GM18868 (cell line): ENCODE data around the gene ZNF276.
"Not testable (repeated sequence)": the region's sequence is repeated elsewhere in the genome, so short reads cannot be mapped to it uniquely, and the experiment has no call there.

Experiments
- ATAC-seq: cut with Tn5 transposase; IDR thresholded peaks from one replicate; pipeline ENCODE4 v1.9.1; 2021; ENCODE audit warnings: mild to moderate bottlenecking, moderate library complexity; ENCODE audit not compliant: unreplicated experiment

The ZNF276 gene

GRCh38 chr16:89733792-89734191 is 12.5 kb downstream of the ZNF276 start:
- ATAC-seq: no peak

GRCh38 chr16:89736554-89736953 is 15.2 kb downstream of the ZNF276 start:
- ATAC-seq: no peak

GRCh38 chr16:89737341-89738071 is 16.2 kb downstream of the ZNF276 start:
- ATAC-seq: no peak

GRCh38 chr16:89738072-89738377 is 16.7 kb downstream of the ZNF276 start:
- ATAC-seq: no peak

- no peak for ATAC-seq
Observed at GRCh38 chr16:89738538-89739317, 17.4 kb downstream of the ZNF276 start.

- no peak for ATAC-seq
Observed at GRCh38 chr16:89739383-89739782, 18.0 kb downstream of the ZNF276 start.

- ATAC-seq: no peak
Observed at GRCh38 chr16:89741342-89742014, 20.1 kb downstream of the ZNF276 start.

GRCh38 chr16:89742948-89743347 is 21.6 kb downstream of the ZNF276 start:
- no peak for ATAC-seq

- ATAC-seq: no peak
Observed at GRCh38 chr16:89744813-89745212, 23.5 kb downstream of the ZNF276 start.

GRCh38 chr16:89746043-89746442 is 24.7 kb downstream of the ZNF276 start:
- no peak for ATAC-seq

- ATAC-seq: no peak
Observed at GRCh38 chr16:89748076-89748475, 26.7 kb downstream of the ZNF276 start.

GRCh38 chr16:89748921-89749320 is 27.6 kb downstream of the ZNF276 start:
- ATAC-seq: no peak

GRCh38 chr16:89749637-89750036 is 28.3 kb downstream of the ZNF276 start:
- no peak for ATAC-seq

GRCh38 chr16:89759746-89760340 is 38.5 kb downstream of the ZNF276 start:
- no peak for ATAC-seq

GRCh38 chr16:89761304-89761922 is 40.1 kb downstream of the ZNF276 start:
- no peak for ATAC-seq

- ATAC-seq: peak; percentile 87
Observed at GRCh38 chr16:89764711-89765201, 43.4 kb downstream of the ZNF276 start.

GRCh38 chr16:89765292-89765830 is 44.0 kb downstream of the ZNF276 start:
- ATAC-seq: peak; percentile 5

- no peak for ATAC-seq
Observed at GRCh38 chr16:89770367-89770766, 49.0 kb downstream of the ZNF276 start.

GRCh38 chr16:89775223-89775622 is 53.9 kb downstream of the ZNF276 start:
- no peak for ATAC-seq

- not testable (repeated sequence) for ATAC-seq
Observed at GRCh38 chr16:89778211-89778610, 56.9 kb downstream of the ZNF276 start.
